ENCODE measurements around the gene PDE6H.

DNA sequence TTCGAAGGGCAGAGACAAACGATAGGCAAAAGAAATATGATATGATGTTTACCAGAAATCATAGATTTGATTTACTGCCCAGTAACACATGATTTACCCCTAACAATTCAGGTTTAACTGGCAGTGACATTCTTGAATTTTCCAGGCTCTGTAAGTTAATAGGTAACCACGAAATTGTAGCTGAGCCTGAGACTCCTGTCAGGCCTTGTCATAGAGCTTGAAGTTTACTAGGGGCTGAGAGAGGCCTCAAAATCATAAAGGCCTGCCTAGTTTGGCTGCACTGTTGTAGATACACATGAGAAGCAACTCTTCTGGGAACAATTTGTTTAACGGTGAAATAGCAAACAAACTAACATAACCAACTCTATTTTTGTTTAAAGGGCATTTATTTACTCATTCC is 37.8 kb upstream of the PDE6H start:
- TF ChIP-seq CTCF (IDR thresholded peaks at IDR 0.05) (no peak), POLR2AphosphoS5 (IDR thresholded peaks at IDR 0.05) (peak; percentile 71)

Data from prostate gland (tissue), 2 donors.